Measurements from ENCODE around the gene IQCM.
"Not testable (repeated sequence)": the region's sequence is repeated elsewhere in the genome, so short reads cannot be mapped to it uniquely, and the experiment has no call there.

IQCM gene

GRCh38 chr4:149555146-149555545, 260.5 kb downstream of the IQCM start:
- no peak for DNase-seq

GRCh38 chr4:149553959-149554520, 261.6 kb downstream of the IQCM start:
- DNase-seq: no peak

GRCh38 chr4:149552601-149553000, 263.0 kb downstream of the IQCM start:
- DNase-seq: no peak

GRCh38 chr4:149549911-149550310, 265.7 kb downstream of the IQCM start:
- peak; percentile 26 for DNase-seq

GRCh38 chr4:149534779-149535178, 280.9 kb downstream of the IQCM start:
- DNase-seq: peak; percentile 28

- DNase-seq: no peak
Observed at GRCh38 chr4:149531861-149532260, 283.8 kb downstream of the IQCM start.

GRCh38 chr4:149523039-149523438, 292.6 kb downstream of the IQCM start:
- no peak for DNase-seq

GRCh38 chr4:149521611-149522425, 293.8 kb downstream of the IQCM start:
- DNase-seq: no peak

GRCh38 chr4:149518471-149518870, 297.2 kb downstream of the IQCM start:
- DNase-seq: no peak

GRCh38 chr4:149513081-149513480, 302.6 kb downstream of the IQCM start:
- DNase-seq: no peak

- no peak for DNase-seq
Observed at GRCh38 chr4:149512501-149512900, 303.1 kb downstream of the IQCM start.

- no peak for DNase-seq
Observed at GRCh38 chr4:149511558-149512298, 303.9 kb downstream of the IQCM start.

GRCh38 chr4:149507309-149507708, 308.3 kb downstream of the IQCM start:
- DNase-seq: not testable (repeated sequence)

GRCh38 chr4:149500806-149501205, 314.8 kb downstream of the IQCM start:
- no peak for DNase-seq

GRCh38 chr4:149499726-149500125, 315.9 kb downstream of the IQCM start:
- DNase-seq: no peak

GRCh38 chr4:149498246-149498645, 317.4 kb downstream of the IQCM start:
- no peak for DNase-seq

GRCh38 chr4:149493492-149493891, 322.2 kb downstream of the IQCM start:
- DNase-seq: no peak

- DNase-seq: no peak
Observed at GRCh38 chr4:149489321-149489720, 326.3 kb downstream of the IQCM start.

GRCh38 chr4:149486861-149487260, 328.8 kb downstream of the IQCM start:
- DNase-seq: no peak

- DNase-seq: not testable (repeated sequence)
Observed at GRCh38 chr4:149468669-149469068, 347.0 kb downstream of the IQCM start.

GRCh38 chr4:149466446-149466845, 349.2 kb downstream of the IQCM start:
- DNase-seq: peak; percentile 2

- DNase-seq: peak; percentile 2
Observed at GRCh38 chr4:149465955-149466354, 349.7 kb downstream of the IQCM start.

GRCh38 chr4:149443537-149443936, 372.1 kb downstream of the IQCM start:
- DNase-seq: no peak

GRCh38 chr4:149441338-149441737, 374.3 kb downstream of the IQCM start:
- no peak for DNase-seq

All from eye (tissue), 1 donor.